HepG2 (cell line): ENCODE measurements around the gene PDGFD. TPM values are rescaled to one million over a fixed set of nuclear protein-coding genes. Genes with fewer than 3 reads are reported as not detected.

Source experiments
- ATAC-seq: fragments of 200-7000 bp; cut with Tn5 transposase; 3 replicates; pipeline ENCODE4 v1.9.1; 2020; ENCODE audit warnings: mild to moderate bottlenecking, moderate library complexity
- BruUV-seq: library from RNA; stranded (reverse); fragments of 400-500 nt; replicated peaks from 2 replicates; lab custom pipeline; 2021; lab: Mats Ljungman, UMichigan
- CTCF ChIA-PET: fragments of 300-600 bp; formaldehyde crosslinking; extraction: SDS; loops from one replicate; lab custom pipeline; 2021; ENCODE audit warnings: low total read pairs, inconsistent platforms, low intra/inter-chr PET ratio; lab: Yijun Ruan, JAX
- POLR2A ChIA-PET: fragments of 350-600 bp; sonication (Branson Sonifier 250); formaldehyde crosslinking; loops from one replicate; lab custom pipeline; 2020; ENCODE audit warnings: antibody characterized with exemption, inconsistent platforms; lab: Yijun Ruan, JAX
- DNase-seq: peaks from one replicate; pipeline ENCODE4 v3.0.0-alpha.2; 2015; ENCODE audit warnings: low spot score
- FAIRE-seq: peaks from 3 replicates; lab custom pipeline; 2011; peaks lifted over from hg19 to GRCh38; lab: Jason Lieb, UNC
- H2AFZ ChIP-seq: one replicate; pipeline ENCODE4 v1.6.1; 2011; ENCODE audit warnings: low read length, inconsistent platforms
- H3K27ac ChIP-seq: fragments of 300-600 bp; 3 replicates; pipeline ENCODE4 v1.8.0; 2011; ENCODE audit warnings: mixed run types, mild to moderate bottlenecking, mixed read lengths, low read length, inconsistent platforms; ENCODE audit not compliant: insufficient read depth; ENCODE audit errors: extremely low read length
- H3K27me3 ChIP-seq, 2 experiments: fragments of 200-600 bp in 1 of 2; 2 replicates in 1 of 2; 3 replicates in 1 of 2; pipeline versions ENCODE4 v1.6.0 to v1.8.0; 2011; ENCODE audit warnings: low read length in 2 of 2, mild to moderate bottlenecking in 2 of 2, moderate library complexity in 2 of 2, inconsistent platforms in 1 of 2; ENCODE audit not compliant: insufficient read depth in 2 of 2, control insufficient read depth in 1 of 2
- H3K36me3 ChIP-seq, 2 experiments: fragments of 200-600 bp in 1 of 2; replicated peaks in 1 of 2; 2 replicates in 1 of 2; 3 replicates in 1 of 2; pipeline versions ENCODE4 v1.5.1 to v1.8.0; 2011; ENCODE audit warnings: low read length in 2 of 2, inconsistent platforms in 1 of 2; ENCODE audit not compliant: insufficient read depth in 2 of 2, control insufficient read depth in 1 of 2
- H3K4me1 ChIP-seq: 2 replicates; pipeline ENCODE4 v1.5.1; 2012; ENCODE audit warnings: low read length, inconsistent platforms; ENCODE audit not compliant: insufficient read depth
- H3K4me2 ChIP-seq: 2 replicates; pipeline ENCODE4 v1.6.0; 2011; ENCODE audit warnings: low read depth, low read length, inconsistent platforms
- H3K4me3 ChIP-seq, 3 experiments: fragments of 200-600 bp in 1 of 3; sonication (generic), shearing (Covaris generic) in 1 of 3; replicated peaks in 1 of 3; 2 replicates each; pipeline ENCODE4 v1.5.1; 2011 to 2016; ENCODE audit warnings: low read length in 3 of 3, inconsistent platforms in 2 of 3, low read depth in 2 of 3, mild to moderate bottlenecking in 2 of 3, control low read depth in 1 of 3, mixed read lengths in 1 of 3; ENCODE audit not compliant: insufficient read depth in 1 of 3
- H3K79me2 ChIP-seq: one replicate; pipeline ENCODE4 v1.6.1; 2011; ENCODE audit warnings: low read length, inconsistent platforms; ENCODE audit not compliant: insufficient read depth
- H3K9ac ChIP-seq: 2 replicates; pipeline ENCODE4 v1.6.0; 2011; ENCODE audit warnings: mild to moderate bottlenecking, low read depth, low read length, inconsistent platforms; ENCODE audit not compliant: insufficient read depth
- H3K9me3 ChIP-seq: 2 replicates; pipeline ENCODE4 v1.5.1; 2012; ENCODE audit warnings: mild to moderate bottlenecking, low read length
- H4K20me1 ChIP-seq: 2 replicates; pipeline ENCODE4 v1.6.0; 2011; ENCODE audit warnings: inconsistent platforms, mild to moderate bottlenecking, low read length, moderate library complexity; ENCODE audit not compliant: insufficient read depth
- FOXK2 ChIP-seq: fragments of 450-650 bp; IDR thresholded peaks from 2 replicates; pipeline ENCODE4 v1.6.1; 2016
- HOXA9 ChIP-seq: sonication (generic); formaldehyde crosslinking; IDR thresholded peaks from 2 replicates; pipeline ENCODE4 v1.8.1; 2022; ENCODE audit warnings: missing genetic modification reagents, mild to moderate bottlenecking, moderate library complexity, borderline replicate concordance
- IRF2 ChIP-seq: IDR thresholded peaks from 2 replicates; pipeline ENCODE4 v1.6.1; 2018; ENCODE audit warnings: missing genetic modification reagents, missing compliant biosample characterization
- KAT7 ChIP-seq: IDR thresholded peaks from 2 replicates; pipeline ENCODE4 v1.6.1; 2018; ENCODE audit warnings: borderline replicate concordance, missing compliant biosample characterization
- KMT2B ChIP-seq: IDR thresholded peaks from 2 replicates; pipeline ENCODE4 v1.6.1; 2016; ENCODE audit warnings: missing genetic modification reagents, missing compliant biosample characterization
- MAFF ChIP-seq: IDR thresholded peaks from 2 replicates; pipeline ENCODE4 v1.6.1; 2011; ENCODE audit warnings: low read depth, low read length, improper control_type of control experiment
- MAFK ChIP-seq, 2 experiments: IDR thresholded peaks in 1 of 2; conservative IDR thresholded peaks in 1 of 2; 2 replicates each; pipeline ENCODE4 v1.6.1; 2011; ENCODE audit warnings: improper control_type of control experiment in 2 of 2, low read length in 2 of 2
- NFE2L2 ChIP-seq: fragments of 150-350 bp; IDR thresholded peaks from 2 replicates; pipeline ENCODE4 v1.6.1; 2014; ENCODE audit warnings: low read length
- RXRB ChIP-seq: IDR thresholded peaks from 2 replicates; pipeline ENCODE4 v1.6.1; 2016; ENCODE audit warnings: borderline replicate concordance, missing genetic modification reagents, missing compliant biosample characterization
- SAFB2 ChIP-seq: sonication (generic); formaldehyde crosslinking; IDR thresholded peaks from 2 replicates; pipeline ENCODE4 v1.5.1; 2020; ENCODE audit warnings: missing genetic modification reagents, low read depth, mild to moderate bottlenecking, borderline replicate concordance
- SRSF1 ChIP-seq: fragments of 200-400 bp; formaldehyde crosslinking; optimal IDR thresholded peaks from 2 replicates; pipeline ENCODE3; 2017; ENCODE audit warnings: mild to moderate bottlenecking, low read depth, low read length, moderate library complexity
- THRA ChIP-seq: sonication (generic); formaldehyde crosslinking; IDR thresholded peaks from 2 replicates; pipeline ENCODE4 v1.4.0; 2020; ENCODE audit warnings: missing genetic modification reagents, borderline replicate concordance
- ZC3H13 ChIP-seq: sonication (generic); formaldehyde crosslinking; IDR thresholded peaks from 2 replicates; pipeline ENCODE4 v1.8.1; 2023; ENCODE audit warnings: mild to moderate bottlenecking, missing genetic modification reagents, moderate library complexity
- ZNF20 ChIP-seq: sonication (generic); formaldehyde crosslinking; IDR thresholded peaks from 2 replicates; pipeline ENCODE4 v1.4.0; 2020; ENCODE audit warnings: mild to moderate bottlenecking, moderate library complexity, missing genetic modification reagents
- ZNF224 ChIP-seq: sonication (generic); formaldehyde crosslinking; IDR thresholded peaks from 2 replicates; pipeline ENCODE4 v1.5.0; 2020; ENCODE audit warnings: mild to moderate bottlenecking, missing genetic modification reagents
- ZNF263 ChIP-seq: sonication (generic); formaldehyde crosslinking; IDR thresholded peaks from 2 replicates; pipeline ENCODE4 v1.4.0; 2020; ENCODE audit warnings: missing genetic modification reagents
- ZNF446 ChIP-seq: sonication (generic); formaldehyde crosslinking; IDR thresholded peaks from 2 replicates; pipeline ENCODE4 v1.5.0; 2020; ENCODE audit warnings: mild to moderate bottlenecking, missing genetic modification reagents
- ZNF605 ChIP-seq: sonication (generic); formaldehyde crosslinking; IDR thresholded peaks from 2 replicates; pipeline ENCODE4 v1.8.0; 2022; ENCODE audit warnings: mild to moderate bottlenecking, missing genetic modification reagents
- ZNF775 ChIP-seq: sonication (generic); formaldehyde crosslinking; IDR thresholded peaks from 2 replicates; pipeline ENCODE4 v1.4.0; 2020; ENCODE audit warnings: missing genetic modification reagents, mild to moderate bottlenecking, moderate library complexity, borderline replicate concordance
- WGBS: methylation state at CpG from one replicate; pipeline ENCODE4 v1.1.6; 2017; ENCODE audit warnings: low lambda C conversion rate; 5-methylcytosine and 5-hydroxymethylcytosine counted together
- in situ Hi-C: cut with HindIII; loops from 2 replicates; pipeline ENCODE4 v1.10.0; 2017; ENCODE audit warnings: low pct_unique_long_range_greater_than_20kb; ENCODE audit not compliant: extremely low pct_ligation_motif_present
- intact Hi-C: fragments of 100-400 bp; cut with micrococcal nuclease; formaldehyde crosslinking; loops from one replicate; pipeline ENCODE4 v1.10.0; 2022; ENCODE audit not compliant: unreplicated experiment
- polyA plus RNA-seq, 8 experiments: library from polyadenylated mRNA; depleted of rRNA in 3 of 8; stranded (reverse) in 7 of 8; unstranded in 1 of 8; fragments of >200 nt; fragmentation: Illumina TruSeq in 4 of 8; extraction: Trizol in 4 of 8; gene quantifications; 2 replicates each; pipeline versions ENCODE4 v1.2.1 to v1.2.3, GENCODE V29; 2011 to 2016; ENCODE audit warnings: low read depth in 4 of 8, missing spikeins in 1 of 8, mixed read lengths in 1 of 8; ENCODE audit not compliant: insufficient read depth in 1 of 8
- total RNA-seq, 5 experiments: library from RNA; depleted of rRNA; stranded (reverse); fragments of >200 nt; fragmentation: Illumina TruSeq; extraction: Trizol; gene quantifications; 2 replicates each; pipeline ENCODE4 v1.2.3, GENCODE V29; 2016; ENCODE audit warnings: low read depth in 1 of 5
- TF ChIP-seq, protein P1 (sequence below): IDR thresholded peaks from 2 replicates; pipeline ENCODE4 v1.6.1; 2016; ENCODE audit warnings: low read depth, control low read depth

The PDGFD gene
- total and polyA plus RNA-seq, 2 of the 13 experiments (the other 11 are each of a cell fraction or from before 2014, with no cell fraction given) = 0.09 to 0.29 TPM

GRCh38 chr11:104043142-104043541 lies 120.8 kb downstream of the PDGFD start:
- intact Hi-C loops = no loop called here
- no peaks in the 10 kb centered on the region for H3K36me3 ChIP-seq
- POLR2A ChIA-PET = no interaction called here
- 0% methylated on average over 4 of the region's 4 CpGs for WGBS
- no peaks in the 10 kb centered on the region for H3K9me3 ChIP-seq
- H3K4me3 ChIP-seq = no peak overlapping the region
- TF ChIP-seq THRA (CRISPR knock-in tag) (no peak), HOXA9 (no peak), ZNF605 (CRISPR knock-in tag) (no peak), MAFF (peak; percentile 86), MAFK (conservative IDR thresholded peaks at IDR 0.05 in 1 of 2, IDR thresholded peaks at IDR 0.05 in 1 of 2; ENCODE audit: low read length in 2 of 2) (peak; percentile 89 to 94), ZNF224 (no peak)
- TF ChIP-seq, all 625 proteins: peak for 2
- no peak for FAIRE-seq
- H3K4me2 ChIP-seq = no peak overlapping the region
- H4K20me1 ChIP-seq = no peaks in the 10 kb centered on the region
- DNase-seq = no peak
- in situ Hi-C loops = no loop called here
- no peaks in the 10 kb centered on the region for H3K4me1 ChIP-seq
- no peak overlapping the region for H3K9ac ChIP-seq
- H3K27me3 ChIP-seq = no peaks in the 10 kb centered on the region
- H2AFZ ChIP-seq = no peak overlapping the region
- no TSS peak for BruUV-seq
- no peak for ATAC-seq
- CTCF ChIA-PET = no interaction called here
- no peak overlapping the region for H3K27ac ChIP-seq
- no peaks in the 10 kb centered on the region for H3K79me2 ChIP-seq

DNA sequence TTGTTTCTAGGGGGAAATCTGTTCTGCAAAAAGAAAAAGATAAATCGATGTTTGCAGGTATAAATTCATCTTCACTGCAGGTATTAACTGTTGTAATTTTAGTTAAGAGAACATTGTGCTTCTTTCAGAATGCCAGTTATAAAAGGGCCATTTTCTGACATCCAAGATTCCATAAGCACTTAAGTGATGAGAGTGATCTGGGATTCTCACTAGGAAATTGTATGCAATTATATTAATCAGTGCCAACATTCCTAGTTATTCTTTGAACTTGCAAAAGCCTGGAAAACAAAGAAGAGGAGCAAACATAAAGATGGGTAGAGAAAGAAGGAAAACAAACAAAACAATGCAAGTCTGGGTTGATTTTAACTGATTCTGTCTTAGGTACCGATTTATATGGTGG lies 122.2 kb downstream of the PDGFD start:
- WGBS = 0% methylated on average over 2 of the region's 2 CpGs
- no peak for TF ChIP-seq KMT2B
- TF ChIP-seq ZC3H13 (CRISPR knock-in tag) = no peak
- TF ChIP-seq SAFB2 = no peak
- TF ChIP-seq SRSF1 = no peak
- no peak for TF ChIP-seq FOXK2
- no peak for TF ChIP-seq ZNF446 (CRISPR knock-in tag)
- no peak for TF ChIP-seq ZNF263 (CRISPR knock-in tag)
- TF ChIP-seq RXRB (CRISPR knock-in tag) = no peak
- TF ChIP-seq KAT7 (CRISPR knock-in tag) = no peak
- TF ChIP-seq IRF2 (CRISPR knock-in tag) = no peak
- no peak for TF ChIP-seq NFE2L2
- TF ChIP-seq ZNF775 (CRISPR knock-in tag) = no peak
- TF ChIP-seq, protein P1, sequence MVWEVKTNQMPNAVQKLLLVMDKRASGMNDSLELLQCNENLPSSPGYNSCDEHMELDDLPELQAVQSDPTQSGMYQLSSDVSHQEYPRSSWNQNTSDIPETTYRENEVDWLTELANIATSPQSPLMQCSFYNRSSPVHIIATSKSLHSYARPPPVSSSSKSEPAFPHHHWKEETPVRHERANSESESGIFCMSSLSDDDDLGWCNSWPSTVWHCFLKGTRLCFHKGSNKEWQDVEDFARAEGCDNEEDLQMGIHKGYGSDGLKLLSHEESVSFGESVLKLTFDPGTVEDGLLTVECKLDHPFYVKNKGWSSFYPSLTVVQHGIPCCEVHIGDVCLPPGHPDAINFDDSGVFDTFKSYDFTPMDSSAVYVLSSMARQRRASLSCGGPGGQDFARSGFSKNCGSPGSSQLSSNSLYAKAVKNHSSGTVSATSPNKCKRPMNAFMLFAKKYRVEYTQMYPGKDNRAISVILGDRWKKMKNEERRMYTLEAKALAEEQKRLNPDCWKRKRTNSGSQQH (CRISPR knock-in tag) = no peak
- no peak for TF ChIP-seq ZNF20 (CRISPR knock-in tag)

More for the DNA sequence above, 122.2 kb downstream of the PDGFD start:
- CTCF ChIA-PET = no interaction called here
- ATAC-seq = no peak
- no TSS peak for BruUV-seq
- intact Hi-C loops (no loop called here), in situ Hi-C loops (no loop called here)
- Histone ChIP-seq H3K9me3 (peaks cover 12% of the 10 kb centered on the region; the same call in 1 of the 2 replicates), H3K4me2 (no peak overlapping the region), H3K36me3 (no peaks in the 10 kb centered on the region), H3K4me1 (no peaks in the 10 kb centered on the region), H4K20me1 (no peaks in the 10 kb centered on the region), H3K9ac (no peak overlapping the region), H3K4me3 (no peak overlapping the region), H2AFZ (no peak overlapping the region), H3K79me2 (no peaks in the 10 kb centered on the region), H3K27me3 (no peaks in the 10 kb centered on the region), H3K27ac (no peak overlapping the region)
- POLR2A ChIA-PET = no interaction called here
- no peak for FAIRE-seq
- DNase-seq = no peak
